ENCODE data around the gene FSIP1.

Gene FSIP1

DNA sequence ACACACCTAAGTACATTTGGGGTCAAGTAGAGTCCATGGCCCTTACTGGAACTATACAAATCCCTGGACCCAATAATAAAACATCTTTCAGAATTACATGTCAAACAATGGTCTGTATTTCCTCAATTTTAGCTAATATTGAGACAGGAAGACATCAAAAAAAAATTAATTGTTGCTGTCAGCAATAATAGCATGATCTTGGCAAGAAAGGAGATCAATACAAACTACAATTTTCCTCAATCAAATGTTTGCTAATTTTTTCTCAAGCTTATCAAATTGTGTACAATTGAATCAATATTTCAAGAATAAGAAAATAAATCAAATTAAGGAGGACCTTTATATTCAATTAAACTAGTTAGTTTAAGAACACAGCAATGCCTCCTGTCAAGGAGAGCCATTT is 62.6 kb downstream of the FSIP1 start:
- no peak for DNase-seq (ENCODE audit: low read depth)

DNA sequence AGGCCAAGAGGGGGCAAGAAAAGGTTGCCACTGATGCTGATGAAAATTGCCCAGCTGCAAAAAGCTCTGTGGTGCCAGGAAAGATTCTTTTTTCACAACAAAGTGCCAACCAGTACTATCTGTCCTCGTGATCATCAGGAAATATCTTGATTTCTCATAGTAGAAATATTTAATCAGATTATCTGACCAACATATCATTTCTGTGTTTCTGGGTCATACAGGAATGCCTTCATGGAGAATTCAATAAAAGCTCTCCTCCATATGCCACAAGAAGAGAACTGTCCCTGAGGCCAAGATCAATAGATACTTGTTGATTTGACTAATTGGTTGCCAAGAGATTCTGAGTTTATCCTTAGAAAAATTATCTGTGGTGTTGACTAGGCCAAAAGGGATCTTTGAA is 63.5 kb downstream of the FSIP1 start:
- DNase-seq (ENCODE audit: low read depth): no peak

DNA sequence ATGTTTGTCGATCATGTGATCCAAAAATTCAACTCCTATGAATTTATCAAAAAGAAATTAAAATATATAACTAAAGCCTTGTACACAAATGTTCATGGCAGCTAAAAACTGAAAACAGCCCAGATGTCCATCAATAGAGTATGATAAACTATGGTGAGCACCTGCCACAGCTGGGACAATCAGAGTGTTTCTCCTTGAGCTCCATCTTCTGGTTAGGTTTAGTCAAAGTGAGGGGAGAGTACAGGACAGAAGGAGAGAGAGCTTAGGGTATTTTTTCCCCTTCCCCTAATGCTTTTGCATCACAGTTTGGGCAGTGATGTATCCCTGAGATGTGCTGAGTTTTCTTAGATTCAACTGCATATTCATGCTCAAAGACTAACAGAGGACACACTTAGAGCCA is 65.5 kb downstream of the FSIP1 start:
- no peak for DNase-seq (ENCODE audit: low read depth)

DNA sequence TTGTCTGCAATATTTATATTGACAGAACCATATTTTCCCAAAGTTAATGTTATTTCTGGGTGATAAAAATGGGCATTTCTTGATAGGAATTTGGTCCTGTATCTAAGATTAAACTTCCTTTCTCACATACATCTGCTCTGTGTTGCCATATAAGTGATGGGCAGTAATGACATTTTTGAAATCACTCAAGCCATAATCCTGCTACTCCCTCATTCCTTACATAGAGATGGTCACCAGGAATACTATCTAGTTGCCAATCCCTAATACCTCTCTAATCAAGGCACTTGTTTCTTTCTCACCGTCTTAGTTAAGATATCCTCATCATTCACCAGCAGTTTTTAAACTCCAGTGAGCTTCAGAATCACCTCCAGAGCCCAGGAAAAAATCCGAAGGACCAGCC is 68.4 kb downstream of the FSIP1 start:
- no peak for DNase-seq (ENCODE audit: low read depth)

DNA sequence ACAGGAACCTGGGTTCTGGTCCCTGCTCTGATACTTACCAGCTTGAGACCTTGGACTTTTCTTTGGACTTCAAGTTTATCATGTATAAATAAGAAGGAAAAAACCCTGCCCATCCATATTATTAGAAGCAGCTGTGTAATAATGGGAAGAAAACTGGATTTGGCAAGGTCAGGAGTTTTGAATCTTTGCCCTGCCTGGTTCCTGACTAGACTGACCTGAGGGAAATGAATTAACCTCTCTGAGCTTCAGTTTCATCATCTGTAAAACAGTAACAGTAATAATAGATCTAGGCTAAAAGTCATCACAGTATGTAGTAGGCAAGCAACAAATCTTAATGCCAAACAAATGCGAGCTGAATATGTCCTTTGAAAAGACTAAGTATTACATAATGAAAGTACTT is 68.8 kb downstream of the FSIP1 start:
- no peak for DNase-seq (ENCODE audit: low read depth)

DNA sequence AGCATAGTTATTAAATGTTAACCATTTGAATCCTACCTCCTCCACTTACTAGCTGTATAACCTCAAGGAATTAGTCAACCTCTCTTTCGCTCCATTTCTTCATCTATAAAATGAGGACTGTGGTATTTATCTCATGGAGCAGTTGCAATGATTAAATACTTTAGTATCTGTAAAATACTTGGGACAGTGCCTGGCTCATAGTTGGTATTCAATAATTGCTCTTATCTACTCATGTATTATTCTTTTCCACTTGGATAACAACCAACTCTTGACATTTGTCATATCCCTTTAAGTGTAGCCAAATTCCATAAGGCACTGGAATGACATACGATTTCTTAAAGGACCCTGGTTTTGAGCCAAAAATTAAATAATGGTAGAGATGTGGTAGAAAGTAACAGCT is 72.0 kb downstream of the FSIP1 start:
- no peak for DNase-seq (ENCODE audit: low read depth)

DNA sequence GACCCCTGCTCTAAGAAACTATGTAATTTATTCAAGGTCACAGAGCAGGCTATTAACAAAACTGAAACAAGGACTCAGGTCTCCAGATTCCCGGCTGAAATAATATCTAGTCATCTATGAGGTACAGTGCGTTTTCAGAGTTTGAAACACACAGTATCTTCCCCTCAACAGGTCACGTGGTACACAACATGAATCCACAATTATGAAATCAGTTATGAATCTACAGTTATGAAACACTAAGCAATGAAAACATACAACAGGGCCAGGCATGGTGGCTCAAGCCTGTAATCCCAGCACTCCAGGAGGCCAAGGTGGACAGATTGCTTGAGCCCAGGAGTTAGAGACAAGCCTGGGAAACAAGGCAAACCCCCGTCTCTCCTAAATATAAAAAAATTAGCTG is 72.7 kb downstream of the FSIP1 start:
- no peak for DNase-seq (ENCODE audit: low read depth)

DNA sequence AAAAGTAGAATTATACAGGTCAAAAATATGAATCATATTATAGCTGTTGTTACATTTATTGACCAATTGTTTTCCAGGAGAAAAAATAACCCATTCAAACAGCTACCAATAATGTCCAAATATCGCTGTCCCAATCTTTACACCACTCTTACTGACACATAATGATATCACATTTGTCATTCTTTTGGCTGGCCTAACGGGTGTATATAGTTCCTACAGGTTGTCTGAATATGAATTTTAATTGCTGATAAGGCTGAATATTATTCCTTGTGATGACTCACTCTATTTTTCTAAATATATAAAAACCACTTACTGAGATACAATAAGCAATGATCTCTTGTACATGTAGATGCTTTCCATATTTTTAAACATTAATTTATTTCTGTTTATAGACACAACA is 76.4 kb downstream of the FSIP1 start:
- no peak for DNase-seq (ENCODE audit: low read depth)

DNA sequence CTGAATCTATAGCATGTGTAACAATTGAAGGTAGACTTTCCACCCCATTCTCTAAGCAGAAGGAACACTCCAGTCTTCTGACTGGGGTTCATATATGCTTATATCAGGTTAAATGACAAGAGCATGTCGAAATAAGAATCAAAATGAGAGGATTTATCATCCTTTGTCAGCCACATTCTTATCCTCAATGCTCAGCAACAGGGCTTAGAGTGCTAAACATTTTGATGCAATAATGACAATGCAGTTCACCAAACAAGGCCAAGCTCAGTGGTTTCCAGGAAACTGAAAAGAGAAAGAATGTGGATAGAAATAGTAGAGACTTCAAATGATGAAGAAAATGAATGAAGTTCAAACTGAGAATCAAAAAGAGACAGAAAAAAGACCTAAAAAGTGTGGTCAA is 78.0 kb downstream of the FSIP1 start:
- no peak for DNase-seq (ENCODE audit: low read depth)

DNA sequence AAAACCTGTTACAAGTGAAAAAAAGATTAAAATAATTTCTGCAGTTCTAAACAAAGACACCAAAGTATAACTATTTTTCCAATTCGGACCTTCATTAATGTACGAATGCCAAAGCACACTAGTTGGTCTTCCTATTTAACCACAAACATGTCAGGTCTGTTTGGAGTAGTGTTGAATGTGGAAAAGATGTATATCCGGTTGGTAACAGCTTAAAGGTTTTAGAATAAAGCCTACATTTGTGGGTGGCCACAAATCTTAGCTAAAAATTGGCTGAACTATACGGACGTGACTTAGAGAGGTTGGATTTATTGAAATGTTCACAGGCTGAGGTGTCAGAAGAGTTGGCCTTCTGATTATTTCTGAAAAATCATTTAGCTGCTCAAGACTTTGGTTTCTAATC is 78.4 kb downstream of the FSIP1 start:
- no peak for DNase-seq (ENCODE audit: low read depth)

DNA sequence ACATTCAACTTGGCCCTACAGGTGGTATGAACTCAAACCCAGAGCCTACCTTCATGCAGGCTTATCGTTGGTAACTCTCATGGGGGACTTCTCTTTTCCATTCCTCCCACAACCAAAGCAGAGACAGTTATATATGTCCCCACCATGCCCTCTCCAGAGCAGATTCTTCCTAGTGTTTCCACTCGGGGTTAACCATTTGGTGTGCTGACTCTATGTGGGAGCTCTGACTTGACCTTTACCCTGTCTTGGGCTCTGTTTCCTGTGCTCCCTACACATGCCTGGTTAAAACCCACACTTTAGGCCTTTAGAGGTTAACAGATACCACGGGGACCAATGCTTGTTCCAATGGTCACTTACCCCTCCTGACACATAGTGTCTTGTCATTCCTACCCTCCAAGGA is 80.7 kb downstream of the FSIP1 start:
- no peak for DNase-seq (ENCODE audit: low read depth)

DNA sequence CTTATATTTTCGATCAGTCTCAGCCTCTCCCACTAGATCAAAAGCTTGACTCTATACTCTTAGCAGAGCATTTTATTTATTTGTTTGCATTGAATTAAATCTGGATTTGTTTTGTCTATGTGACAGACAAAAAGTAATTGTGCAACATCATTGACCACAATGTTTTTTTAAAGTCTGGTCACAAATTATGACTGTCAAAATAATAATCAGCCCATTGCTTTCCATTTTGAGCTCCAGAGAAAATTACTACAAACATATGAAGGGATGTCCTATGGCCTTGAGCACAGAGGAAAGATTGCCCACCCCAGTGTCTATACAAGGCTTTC is 82.3 kb downstream of the FSIP1 start:
- DNase-seq (ENCODE audit: low read depth): no peak

DNA sequence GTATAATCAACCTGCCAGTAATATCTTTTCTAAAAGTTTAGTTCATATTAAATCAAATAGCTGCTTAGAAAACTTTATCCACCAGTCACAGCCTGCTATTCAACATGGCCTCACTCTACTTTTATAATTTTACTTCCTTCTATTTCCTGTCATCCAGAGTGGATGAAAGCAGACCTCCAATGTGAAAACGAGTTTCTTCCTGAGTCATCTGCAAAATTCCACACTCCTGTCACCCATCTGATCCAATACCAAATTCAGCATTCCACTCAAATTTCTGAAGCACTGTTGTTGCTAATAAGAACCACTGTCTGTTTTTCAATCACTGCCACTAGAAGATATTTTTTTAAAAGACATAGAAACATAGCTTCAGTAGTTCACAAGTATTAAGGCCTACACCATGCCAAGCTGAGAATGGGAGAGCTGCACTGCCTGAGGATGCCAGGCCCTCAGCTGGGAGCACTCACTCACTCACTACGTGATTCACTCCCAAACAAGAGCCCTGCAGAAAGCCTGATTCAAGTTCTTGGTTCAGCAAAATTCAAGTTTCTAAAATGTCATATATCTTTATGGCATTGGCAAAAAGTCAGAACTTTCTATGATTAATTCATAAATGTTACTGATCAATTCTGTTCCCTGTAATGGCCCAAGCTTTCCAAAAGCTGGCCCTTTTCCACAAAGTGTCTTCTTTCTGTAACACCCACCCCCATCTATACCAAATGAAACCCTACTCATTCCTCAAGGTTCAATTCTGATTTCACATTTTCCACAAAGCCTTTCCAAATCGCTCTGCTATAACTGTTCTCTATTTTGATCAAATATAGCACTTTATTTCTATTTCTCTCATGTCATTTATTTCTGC is 82.9 kb downstream of the FSIP1 start:
- DNase-seq (ENCODE audit: low read depth): no peak

DNA sequence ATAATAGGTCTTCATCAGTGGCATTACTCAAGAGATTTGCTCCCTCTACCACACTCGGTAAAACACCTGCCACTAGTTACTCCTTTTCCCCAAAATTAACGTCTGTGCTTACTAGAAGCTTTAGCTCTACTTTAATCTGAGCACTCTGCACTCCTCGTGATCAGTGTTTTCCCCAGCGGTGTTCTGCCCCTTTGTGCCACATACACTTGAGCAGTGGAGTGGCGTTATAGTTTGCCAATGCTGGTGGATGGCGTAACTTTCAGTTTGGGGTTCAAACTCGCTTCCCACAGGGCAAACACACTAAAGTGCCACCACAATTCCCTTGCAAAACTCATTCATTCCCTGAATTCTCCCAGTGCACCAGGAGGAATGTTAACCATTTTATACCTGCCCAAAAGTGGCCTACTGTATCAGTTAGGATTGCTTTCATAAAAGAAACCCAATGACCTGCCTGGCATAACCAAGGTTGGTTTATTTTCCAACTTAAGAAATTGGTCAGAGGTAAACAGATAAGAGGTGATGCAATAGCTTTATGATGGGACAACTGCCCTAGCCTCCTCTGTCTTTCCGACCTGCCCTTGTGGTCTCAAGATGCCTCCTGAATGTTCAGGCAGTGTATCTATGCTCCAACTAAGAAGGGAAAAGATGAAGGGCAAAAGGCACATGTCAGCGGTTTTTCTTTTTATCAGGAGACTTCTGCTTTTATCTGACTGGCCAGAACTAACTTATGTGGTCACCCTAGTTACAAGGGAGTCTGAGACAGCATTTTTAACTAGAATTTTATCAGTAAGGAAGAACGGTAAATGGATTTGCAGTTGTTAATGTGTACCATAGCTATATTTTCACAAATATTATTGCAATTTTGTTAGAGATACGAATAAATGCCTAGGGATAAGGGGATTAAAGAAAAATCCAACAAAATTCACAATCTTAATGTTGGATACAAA is 83.9 kb downstream of the FSIP1 start:
- DNase-seq (ENCODE audit: low read depth): no peak

DNA sequence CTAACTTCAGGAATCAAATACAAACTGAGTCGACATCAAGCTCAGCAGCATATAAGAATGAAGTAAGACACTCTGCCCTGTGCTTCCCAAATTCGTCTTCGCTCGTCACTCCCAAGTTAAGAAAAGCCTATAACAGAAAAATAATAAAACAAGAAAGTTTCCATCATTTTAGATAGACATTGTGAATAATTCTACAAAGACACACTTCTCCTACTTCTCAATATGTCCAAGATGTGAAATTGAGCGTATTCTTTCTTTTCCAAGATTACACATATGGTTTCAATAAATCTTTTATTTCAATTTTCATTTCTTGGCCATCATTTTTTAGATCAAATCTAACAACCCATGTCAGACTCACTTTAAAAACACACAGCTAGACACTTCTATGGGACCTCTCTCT is 85.1 kb downstream of the FSIP1 start:
- DNase-seq (ENCODE audit: low read depth): no peak

DNA sequence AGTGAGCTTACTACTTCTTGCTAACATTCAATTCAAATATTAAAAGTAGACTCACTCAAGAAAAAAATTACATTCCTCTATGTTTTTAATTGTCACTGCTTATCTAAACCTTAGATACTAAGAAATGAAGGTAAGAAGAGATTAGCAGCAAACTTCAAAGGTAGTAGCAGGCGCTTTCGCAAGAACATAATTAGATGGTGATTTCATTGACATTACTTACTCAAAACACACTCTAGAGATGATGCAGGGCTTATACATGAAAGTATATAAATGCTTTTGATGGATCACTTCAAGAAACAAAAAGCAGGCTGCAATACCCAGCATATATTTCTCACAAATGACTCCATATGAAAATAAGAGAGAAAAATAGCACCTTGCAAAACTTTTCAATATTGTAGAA is 86.8 kb downstream of the FSIP1 start:
- DNase-seq (ENCODE audit: low read depth): no peak

DNA sequence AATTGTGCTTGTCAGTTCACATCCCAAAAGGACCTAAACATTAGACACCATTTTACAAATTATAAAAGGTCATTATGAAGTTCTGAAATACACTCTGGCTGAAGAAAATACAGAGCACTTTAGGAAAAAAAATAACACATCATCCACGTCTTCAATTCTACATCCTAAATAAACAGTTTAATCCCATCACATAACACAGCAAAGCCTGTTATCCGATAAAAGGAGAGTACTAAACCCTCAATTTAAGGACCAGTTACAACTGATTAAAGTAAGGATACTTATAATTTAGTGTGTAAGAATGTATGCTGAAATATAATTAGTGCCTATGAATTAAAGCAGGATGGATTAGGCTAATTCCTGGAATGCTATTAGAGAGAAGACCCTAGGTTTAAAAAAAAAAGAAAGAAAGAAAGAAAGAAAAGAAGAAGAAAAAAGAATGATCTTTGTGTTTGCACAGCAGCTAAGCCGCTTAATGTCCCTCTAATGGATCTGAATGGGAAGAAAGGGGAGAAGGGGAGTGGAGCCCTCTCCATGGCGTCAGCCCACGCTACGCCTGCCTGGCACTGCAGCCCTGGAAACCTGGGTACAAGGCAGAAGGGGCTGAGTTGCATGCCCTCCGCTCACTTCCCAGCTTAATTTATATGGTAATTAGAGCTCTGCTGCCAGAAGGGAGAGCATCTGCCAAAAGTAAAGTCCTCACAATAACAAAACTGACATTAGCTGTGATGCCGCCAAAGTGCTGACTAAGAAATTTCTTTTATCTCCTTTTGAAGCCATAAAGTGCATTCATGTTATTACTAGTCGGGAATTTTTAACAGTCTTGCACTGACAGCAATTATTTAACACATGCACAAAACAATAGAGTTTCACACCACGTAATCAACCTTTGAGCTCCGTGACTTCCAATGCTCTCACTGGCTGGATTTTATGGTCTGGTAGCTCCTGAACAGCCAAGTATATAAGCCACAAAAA is 90.0 kb downstream of the FSIP1 start:
- DNase-seq (ENCODE audit: low read depth): no peak

DNA sequence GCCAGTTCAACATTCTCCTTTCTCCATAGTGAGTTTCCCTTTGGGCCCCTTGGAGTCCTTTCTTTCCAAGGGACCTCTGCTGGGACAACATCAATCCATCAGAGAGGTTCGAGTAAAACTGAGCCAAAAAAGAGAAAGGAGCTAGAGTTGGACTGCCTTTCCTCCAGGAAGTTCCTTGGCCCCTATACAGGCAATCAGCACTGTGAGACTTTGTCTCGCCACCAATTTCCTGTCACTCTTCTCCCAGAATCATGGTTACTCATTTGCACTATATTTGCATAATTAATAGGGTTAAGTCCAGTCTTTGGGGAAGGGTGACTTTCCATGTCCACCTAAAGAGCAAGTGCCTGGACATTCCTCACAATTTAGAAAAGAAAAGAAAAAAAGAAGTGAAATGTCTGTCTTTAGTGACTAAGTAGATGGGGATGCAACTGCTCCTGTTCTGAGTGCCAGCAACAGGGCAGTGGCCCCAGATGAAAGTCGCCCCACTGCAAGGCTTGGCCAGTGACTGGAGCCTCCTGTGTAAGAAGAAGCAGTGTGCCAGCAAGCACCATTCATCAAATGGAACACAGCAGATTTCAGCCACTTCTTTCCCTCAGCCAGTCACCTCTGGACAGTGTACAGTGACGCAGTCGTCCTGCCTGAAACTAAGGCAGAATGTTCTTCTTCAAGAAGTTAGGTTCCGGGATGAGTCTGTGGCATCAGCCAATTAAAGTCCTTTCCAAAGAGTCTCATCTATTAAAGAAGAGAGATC is 91.6 kb downstream of the FSIP1 start:
- no peak for DNase-seq (ENCODE audit: low read depth)

DNA sequence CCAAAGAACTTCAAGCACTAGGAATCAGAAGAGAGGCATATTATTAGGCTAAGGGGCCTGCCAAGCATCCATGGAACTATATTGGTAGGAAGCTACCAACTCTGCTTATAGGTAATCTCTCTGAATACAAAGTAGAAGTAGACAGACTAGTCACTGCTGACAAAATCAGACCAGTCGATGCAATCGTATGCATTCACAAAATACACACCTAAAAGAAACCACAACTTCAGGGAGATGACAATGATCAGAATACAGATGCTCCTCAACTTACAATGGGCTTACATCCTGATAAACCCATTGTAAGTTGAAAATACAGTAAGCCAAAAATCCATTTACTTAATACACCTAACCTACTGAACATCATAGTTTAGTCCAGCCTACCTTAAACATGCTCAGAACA is 94.7 kb downstream of the FSIP1 start:
- DNase-seq (ENCODE audit: low read depth): no peak

DNA sequence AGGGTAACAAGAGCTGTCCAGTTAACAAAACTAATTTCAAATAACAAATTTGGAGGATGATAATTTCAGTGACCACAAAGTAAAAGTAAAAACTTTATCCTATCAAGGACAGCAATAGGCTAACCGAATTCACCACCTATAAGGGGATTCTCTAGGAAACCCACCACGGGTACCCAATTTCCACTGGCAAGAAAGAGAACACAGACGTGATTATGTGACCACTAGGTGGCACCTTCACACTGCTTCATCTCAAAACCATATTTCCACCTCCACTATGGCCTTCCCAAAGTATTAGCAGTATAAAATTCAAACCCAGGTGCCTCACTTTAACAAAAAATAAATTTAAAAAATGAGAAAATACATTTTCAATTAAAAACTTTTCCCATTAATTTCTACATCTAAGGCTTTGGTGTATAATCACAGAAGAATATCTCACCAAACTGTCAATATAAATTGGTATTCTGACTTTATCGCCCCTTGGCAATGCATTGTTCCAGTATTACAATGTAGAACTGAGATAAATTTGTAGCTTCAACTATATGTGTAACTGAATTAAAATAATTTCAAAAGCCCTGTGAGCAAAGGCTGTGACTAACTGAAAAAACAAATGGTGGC is 96.5 kb downstream of the FSIP1 start:
- DNase-seq (ENCODE audit: low read depth): no peak

DNA sequence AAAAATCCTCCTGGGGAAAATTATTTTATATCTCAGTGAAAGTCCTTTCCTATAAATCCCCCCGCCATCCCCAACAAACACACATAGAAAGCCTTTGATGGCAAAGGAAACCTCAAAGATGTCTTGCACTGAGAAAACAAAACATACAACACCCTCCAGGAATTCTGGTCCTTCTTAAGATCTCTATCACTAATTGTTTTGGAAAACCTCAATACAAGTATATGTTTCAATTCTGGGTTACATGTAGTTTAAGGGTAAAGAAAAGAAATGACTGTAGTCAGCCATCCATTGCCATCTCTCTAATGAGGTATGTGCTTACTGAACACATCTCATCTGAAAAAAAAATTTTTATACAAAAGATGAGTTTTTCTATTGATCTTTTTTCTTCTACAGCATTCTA is 97.3 kb downstream of the FSIP1 start:
- DNase-seq (ENCODE audit: low read depth): no peak

All from stimulated activated CD8-positive, alpha-beta memory T cell treated with anti-CD3 and anti-CD28 coated beads, Interleukin-15, amount 100 ng/mL, for 24 hours (primary cell).